HG03342 (cell line): ENCODE results near the gene UQCR10.

ENCODE experiments used
- ATAC-seq: cut with Tn5 transposase; IDR thresholded peaks from one replicate; pipeline ENCODE4 v1.9.1; 2021; ENCODE audit warnings: mild to moderate bottlenecking, moderate library complexity; ENCODE audit not compliant: unreplicated experiment

Gene UQCR10

GRCh38 chr22:29767171-29768051 lies at the start of gene UQCR10:
UQCR10 (plus strand) TSS chr22:29767369; CDS start chr22:29767399, 30 bp downstream.
- ATAC-seq = peak; percentile 64

DNA sequence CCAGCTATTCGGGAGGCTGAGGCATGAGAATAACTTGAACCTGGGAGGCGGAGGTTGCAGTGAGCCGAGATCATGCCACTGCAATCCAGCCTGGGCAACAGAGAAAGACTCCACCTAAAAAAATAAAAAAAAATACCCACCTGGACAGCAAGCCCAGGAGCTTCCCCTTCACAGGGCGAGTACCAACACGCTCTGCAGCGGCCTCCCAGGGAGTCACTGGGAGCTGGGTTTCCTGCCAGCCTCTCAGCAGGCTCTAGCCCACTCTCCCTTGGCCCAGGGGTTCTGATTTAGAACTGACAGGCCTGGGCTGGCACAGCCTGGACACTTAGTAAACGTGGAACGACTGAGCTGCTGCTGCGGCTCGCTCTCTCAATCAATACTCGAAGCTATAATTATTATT lies 49.4 kb upstream of the UQCR10 start:
- ATAC-seq = no peak

GRCh38 chr22:29718949-29719898 lies 47.9 kb upstream of the UQCR10 start:
- no peak for ATAC-seq

GRCh38 chr22:29719899-29720645 lies 47.1 kb upstream of the UQCR10 start, which contains the start of gene CABP7:
CABP7 (plus strand) TSS chr22:29720003; CDS start chr22:29720425, 422 bp downstream.
- no peak for ATAC-seq

- ATAC-seq = no peak
Observed at GRCh38 chr22:29720811-29721323, 46.3 kb upstream of the UQCR10 start.

DNA sequence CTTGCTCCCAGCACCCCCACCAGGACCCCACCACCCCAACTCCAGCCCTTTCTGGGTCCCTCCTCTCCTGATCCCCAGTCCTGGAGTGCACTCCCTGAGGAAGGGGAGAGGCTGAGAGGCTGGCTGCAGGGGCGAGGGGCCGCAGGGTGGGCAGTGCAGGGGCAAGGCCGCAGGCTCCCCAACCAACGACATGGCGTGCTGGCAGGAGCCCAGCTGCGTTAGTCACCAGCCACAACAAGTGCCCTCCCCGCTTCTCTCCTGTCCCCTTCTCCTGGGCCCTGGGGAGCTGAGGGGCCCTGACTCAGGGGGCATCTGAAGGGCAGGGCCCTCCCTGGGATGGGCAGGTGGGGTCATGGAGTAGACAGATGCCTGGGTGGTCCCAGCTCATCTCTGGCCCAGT lies 45.0 kb upstream of the UQCR10 start:
- ATAC-seq = no peak

GRCh38 chr22:29722587-29722986 lies 44.6 kb upstream of the UQCR10 start:
- ATAC-seq = no peak

DNA sequence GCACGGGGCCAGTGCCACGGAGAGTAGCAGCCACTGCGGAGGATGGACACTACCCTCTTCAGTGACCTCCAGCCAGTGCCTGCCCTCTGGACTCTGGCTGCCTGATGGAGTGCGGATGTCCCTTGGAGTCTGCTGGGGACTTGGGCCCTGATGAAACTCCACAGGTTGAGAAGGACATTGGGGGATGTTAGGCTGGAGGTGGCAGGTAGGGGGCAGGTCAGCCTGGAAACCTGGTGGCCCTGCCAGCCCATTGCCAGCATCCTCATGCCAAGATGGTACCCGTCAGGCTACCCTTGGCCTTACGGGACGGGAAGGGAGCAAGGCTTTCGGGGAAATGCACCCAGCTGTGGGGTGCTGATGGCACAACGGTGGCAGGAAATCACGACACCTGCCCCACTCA lies 43.4 kb upstream of the UQCR10 start:
- no peak for ATAC-seq

DNA sequence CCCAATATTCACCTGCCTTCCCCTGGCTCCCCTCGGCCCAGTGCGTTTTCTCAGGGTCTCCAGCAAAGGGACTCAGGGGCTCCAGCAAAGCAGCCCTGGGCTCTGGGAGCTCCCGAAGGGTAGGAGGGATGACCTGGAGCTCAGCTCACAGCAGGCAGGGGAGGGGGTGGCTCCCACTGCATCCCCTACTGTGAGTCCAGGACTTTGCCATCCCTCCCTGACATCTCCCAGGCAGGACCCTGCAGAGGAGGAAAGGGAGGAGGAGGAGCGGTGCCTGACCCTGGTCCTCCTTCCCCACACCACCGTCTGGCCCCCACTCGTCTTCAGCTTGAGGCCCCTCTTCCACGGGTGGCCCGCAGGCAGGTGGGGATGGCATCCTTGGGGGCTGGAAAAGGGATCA lies 42.3 kb upstream of the UQCR10 start:
- no peak for ATAC-seq

DNA sequence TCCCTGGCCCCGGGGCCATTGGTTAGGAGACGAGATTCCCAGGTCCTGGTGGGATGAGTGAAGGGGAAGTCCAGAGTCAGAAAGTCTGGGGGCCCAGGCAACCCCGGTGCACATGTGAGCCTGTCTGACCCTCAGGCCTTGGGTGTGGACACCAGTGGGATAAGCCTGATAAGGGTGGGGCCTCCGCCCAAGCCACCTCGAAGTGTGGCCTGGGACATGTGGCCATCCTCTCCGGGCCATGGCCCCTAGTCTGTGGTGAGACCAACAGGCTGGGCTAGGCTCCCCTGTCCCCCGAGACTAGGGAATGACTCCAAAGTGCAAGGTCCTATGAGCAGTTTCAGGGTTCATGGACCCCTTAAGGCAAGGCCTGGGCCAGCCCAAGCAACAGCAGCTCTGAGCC lies 41.1 kb upstream of the UQCR10 start:
- ATAC-seq = no peak

GRCh38 chr22:29726512-29727130 lies 40.5 kb upstream of the UQCR10 start:
- ATAC-seq = no peak

GRCh38 chr22:29727131-29727523 lies 40.0 kb upstream of the UQCR10 start:
- no peak for ATAC-seq

DNA sequence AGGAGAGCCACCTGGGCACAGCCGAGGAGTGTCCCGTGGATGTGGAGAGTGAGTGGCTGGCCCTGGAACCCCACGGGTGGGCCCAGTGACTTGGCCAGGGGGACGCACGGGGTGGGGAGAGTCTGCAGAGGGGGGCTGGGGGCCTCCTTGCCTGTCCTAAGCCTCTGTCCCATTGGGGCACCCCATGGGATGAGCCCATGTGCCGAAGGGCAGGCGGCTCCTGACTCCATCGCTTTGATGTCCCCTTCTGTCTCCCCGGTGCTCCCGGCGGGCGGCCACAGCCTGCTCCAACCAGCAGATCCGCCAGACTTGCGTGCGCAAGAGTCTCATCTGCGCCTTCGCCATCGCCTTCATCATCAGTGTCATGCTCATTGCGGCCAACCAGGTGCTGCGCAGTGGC lies 38.0 kb upstream of the UQCR10 start:
- no peak for ATAC-seq

GRCh38 chr22:29731058-29731850 lies 35.9 kb upstream of the UQCR10 start:
- ATAC-seq = no peak

DNA sequence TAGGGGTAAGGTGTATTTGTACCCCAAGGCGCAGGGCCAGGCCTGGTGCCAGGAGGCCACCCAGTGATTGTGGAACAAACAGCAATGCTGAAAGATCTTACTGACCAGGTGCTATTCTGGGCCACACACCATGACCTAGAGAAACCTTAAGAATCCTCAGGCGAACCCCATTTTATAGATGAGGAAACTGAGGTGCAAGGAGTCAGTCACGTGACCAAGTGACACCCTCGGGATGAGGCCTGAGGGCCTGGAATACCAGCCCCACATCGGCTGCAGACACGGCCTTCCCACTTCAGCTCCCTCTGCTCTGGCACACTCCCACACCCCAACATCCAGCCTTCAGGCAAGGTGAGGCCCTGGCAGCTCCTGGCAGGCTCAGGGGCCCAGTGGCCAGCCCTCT lies 34.3 kb upstream of the UQCR10 start:
- ATAC-seq = no peak

DNA sequence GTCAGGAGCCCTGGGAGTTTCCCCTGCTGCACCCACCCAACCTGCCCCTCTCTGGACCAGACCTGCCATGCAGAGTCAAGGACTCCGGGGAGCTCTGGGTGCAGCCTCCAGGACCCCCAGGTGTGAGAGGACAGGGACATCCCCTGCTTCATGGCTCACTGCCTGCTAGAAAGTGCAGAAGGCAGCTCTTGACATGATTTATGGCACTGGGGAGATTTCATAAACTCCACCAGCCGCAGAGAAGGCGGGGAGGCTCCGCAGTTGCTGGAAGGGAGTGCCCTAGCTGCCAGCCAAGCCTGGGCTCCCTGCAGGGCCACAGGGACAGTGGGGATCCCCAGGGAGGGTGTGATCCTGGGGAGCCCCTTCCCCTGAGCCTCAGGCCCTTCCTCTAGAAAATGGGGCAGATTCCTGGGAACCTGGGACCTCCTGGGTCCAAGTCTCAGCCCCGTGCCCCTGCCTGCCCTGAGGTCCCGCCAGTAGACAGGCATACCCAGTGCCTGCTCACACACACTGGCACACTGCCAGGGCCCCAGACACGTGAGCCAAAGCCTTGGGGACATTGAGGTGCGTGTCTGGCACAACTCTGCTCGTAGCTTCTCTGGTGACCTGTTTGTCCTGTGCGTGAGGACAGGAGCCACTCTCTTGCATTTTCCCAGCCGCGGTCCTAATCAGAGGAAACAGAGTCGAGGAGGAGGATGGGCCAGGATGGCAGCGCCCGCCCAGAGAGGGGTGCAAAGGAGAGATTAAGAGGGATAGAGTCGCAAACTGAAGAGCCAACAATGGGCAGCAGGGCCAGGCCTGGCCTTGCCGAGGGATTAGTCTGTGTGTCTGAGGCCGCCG lies 33.6 kb upstream of the UQCR10 start:
- no peak for ATAC-seq

DNA sequence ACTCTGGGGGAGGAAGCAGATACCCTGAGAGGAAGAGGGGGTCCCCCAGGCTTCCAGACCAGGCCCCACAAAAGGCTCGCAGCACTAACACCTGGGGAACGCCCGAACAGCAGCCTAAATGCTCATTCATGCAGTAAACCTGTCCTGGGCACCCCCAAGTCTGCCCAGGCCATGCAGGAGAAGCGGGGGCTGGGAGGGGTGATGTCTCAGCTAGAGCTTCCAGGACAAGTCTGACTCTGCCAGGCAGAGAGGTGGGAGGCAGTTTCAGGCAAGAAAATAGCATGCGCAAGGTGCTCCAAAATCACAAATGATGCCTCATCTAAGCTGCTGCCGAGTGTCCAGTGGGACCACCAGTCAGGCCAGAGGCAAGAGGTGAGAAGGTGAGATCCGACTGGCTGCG lies 32.8 kb upstream of the UQCR10 start:
- ATAC-seq = no peak

- no peak for ATAC-seq
Observed at GRCh38 chr22:29734838-29735237, 32.3 kb upstream of the UQCR10 start.

DNA sequence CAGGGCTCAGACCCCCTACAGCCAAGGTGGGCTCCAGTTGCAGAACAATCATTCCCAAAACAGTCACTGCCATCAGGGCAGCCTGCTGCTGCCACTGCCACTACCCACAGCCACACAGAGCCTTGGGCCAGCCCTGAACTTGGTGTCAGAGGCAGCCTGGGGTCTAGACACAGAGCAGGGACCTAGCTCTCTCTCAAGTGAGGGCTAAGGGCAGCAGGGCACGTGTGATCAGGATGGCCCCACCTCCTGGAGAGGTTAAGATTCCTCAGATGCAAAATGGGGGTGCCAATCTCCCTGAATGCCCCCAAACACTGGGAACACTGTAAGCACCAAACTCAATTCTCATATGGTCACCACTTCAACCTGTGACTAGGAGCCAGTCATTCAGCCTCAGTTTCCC lies 31.8 kb upstream of the UQCR10 start:
- no peak for ATAC-seq
